VCaP (cell line): ENCODE data around the gene RNASE1.
"Not testable (repeated sequence)": the region's sequence is repeated elsewhere in the genome, so short reads cannot be mapped to it uniquely, and the experiment has no call there.

ENCODE experiments used
- H3K27ac ChIP-seq: fragments of 450-650 bp; 2 replicates; pipeline ENCODE4 v1.5.1; 2017
- TF ChIP-seq, protein P1 (sequence below): fragments of 450-650 bp; conservative IDR thresholded peaks from 2 replicates; pipeline ENCODE4 v1.5.1; 2017; ENCODE audit warnings: mild to moderate bottlenecking, moderate library complexity

Gene RNASE1

GRCh38 chr14:20834899-20835298, 32.3 kb upstream of the RNASE1 start:
- no peak overlapping the region for H3K27ac ChIP-seq
- TF ChIP-seq, protein P1, sequence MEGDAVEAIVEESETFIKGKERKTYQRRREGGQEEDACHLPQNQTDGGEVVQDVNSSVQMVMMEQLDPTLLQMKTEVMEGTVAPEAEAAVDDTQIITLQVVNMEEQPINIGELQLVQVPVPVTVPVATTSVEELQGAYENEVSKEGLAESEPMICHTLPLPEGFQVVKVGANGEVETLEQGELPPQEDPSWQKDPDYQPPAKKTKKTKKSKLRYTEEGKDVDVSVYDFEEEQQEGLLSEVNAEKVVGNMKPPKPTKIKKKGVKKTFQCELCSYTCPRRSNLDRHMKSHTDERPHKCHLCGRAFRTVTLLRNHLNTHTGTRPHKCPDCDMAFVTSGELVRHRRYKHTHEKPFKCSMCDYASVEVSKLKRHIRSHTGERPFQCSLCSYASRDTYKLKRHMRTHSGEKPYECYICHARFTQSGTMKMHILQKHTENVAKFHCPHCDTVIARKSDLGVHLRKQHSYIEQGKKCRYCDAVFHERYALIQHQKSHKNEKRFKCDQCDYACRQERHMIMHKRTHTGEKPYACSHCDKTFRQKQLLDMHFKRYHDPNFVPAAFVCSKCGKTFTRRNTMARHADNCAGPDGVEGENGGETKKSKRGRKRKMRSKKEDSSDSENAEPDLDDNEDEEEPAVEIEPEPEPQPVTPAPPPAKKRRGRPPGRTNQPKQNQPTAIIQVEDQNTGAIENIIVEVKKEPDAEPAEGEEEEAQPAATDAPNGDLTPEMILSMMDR: no peak

- no peak overlapping the region for H3K27ac ChIP-seq
- TF ChIP-seq, protein P1: no peak
Observed at GRCh38 chr14:20830831-20831230, 28.2 kb upstream of the RNASE1 start.

DNA sequence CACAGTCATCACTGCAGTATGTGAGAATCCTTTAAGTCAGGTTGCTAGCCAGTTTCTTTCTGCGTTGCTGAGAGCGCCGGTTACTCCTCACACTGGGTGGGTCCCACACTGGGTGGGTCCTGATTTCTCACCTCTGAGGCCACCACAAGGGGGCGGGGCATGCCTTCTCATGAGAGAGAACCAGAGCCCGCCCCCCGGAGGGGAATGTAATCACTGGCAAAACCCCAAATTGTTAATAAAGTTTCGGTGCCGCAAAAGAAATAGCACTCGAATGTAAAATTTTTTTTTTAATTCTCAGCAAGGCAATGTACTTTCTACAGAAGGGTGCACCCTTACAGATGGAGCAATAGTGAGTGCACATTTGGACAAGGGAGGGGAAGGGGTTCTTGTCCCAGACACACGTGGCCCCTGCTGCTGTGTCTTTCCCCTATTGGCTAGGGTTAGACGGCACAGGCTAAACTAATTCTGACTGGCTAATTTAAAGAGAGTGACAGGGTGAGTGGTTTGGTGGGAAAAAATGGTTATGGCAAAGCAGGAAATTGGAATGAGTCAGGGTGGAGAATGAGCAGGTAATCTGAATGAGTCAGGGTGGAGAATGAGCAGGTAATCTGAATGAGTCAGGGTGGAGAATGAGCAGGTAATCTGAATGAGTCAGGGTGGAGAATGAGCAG, 25.5 kb upstream of the RNASE1 start:
- not testable (repeated sequence) for H3K27ac ChIP-seq

- TF ChIP-seq, protein P1: no peak
- H3K27ac ChIP-seq: no peak overlapping the region
Observed at GRCh38 chr14:20827326-20827725, 24.7 kb upstream of the RNASE1 start.

- H3K27ac ChIP-seq: not testable (repeated sequence)
Observed at GRCh38 chr14:20826666-20827065, 24.0 kb upstream of the RNASE1 start.

DNA sequence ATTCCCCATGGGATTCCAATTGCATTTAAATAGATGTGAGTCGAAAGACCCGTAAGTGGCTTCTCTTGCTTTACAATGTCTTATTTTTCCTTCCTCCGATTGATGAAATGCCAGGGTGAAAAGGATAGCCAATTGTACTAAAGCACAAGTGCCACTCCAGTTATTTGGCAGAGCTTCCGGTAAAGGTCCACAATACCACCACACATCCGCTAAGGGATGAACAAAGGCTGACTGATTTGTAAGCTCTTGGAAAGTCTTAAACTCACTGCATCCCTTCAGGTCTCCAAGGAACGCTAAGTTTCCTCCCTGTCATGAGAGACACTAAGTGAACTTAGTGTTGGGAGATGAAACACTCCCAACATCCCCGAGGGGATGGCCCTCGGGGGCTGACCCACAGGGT, 21.2 kb upstream of the RNASE1 start:
- H3K27ac ChIP-seq: no peak overlapping the region
- TF ChIP-seq, protein P1: no peak

GRCh38 chr14:20821521-20822108, 19.0 kb upstream of the RNASE1 start:
- H3K27ac ChIP-seq: not testable (repeated sequence)

- H3K27ac ChIP-seq: no peak overlapping the region
Observed at GRCh38 chr14:20820063-20820904, 17.6 kb upstream of the RNASE1 start.

More at GRCh38 chr14:20820063-20820904, 17.6 kb upstream of the RNASE1 start:
- TF ChIP-seq, protein P1: no peak
